ENCODE data around the gene AQP10.
A peak's percentile ranks its signal among the peaks of the same experiment; 100 is the strongest.
"Not testable (repeated sequence)": the region's sequence is repeated elsewhere in the genome, so short reads cannot be mapped to it uniquely, and the experiment has no call there.

Gene AQP10

GRCh38 chr1:154327466-154328317 lies 6.8 kb downstream of the AQP10 start:
- CTCF ChIA-PET, result interaction anchor here (0.6 to 6.6 kb wide), 11 partner anchors 8 to 922 kb away, joined by 3 to 89 read pairs (median 4); no protein-coding TSS in a partner anchor
- Mint-ChIP-seq H3K27me3 (peaks cover 20% of the 10 kb centered on the region), H3K9me3 (no peaks in the 10 kb centered on the region), H3K4me3 (peak overlapping the region; percentile 91), H3K27ac (peak overlapping the region; percentile 88), H3K4me1 (peaks cover 66% of the 10 kb centered on the region), H3K36me3 (peaks cover 34% of the 10 kb centered on the region)
- peak; percentile 61 for DNase-seq

- Mint-ChIP-seq H3K27ac (peak overlapping the region; percentile 90), H3K36me3 (peaks cover 40% of the 10 kb centered on the region)
Measured at GRCh38 chr1:154328318-154329151, 7.6 kb downstream of the AQP10 start.

GRCh38 chr1:154329152-154329521 lies 8.2 kb downstream of the AQP10 start:
- peaks cover 5% of the 10 kb centered on the region for H3K27me3 Mint-ChIP-seq
- H3K27ac Mint-ChIP-seq, result peak overlapping the region; percentile 90
- peaks cover 78% of the 10 kb centered on the region for H3K4me1 Mint-ChIP-seq
- CTCF ChIA-PET, result interaction anchor here (0.8 to 3.3 kb wide), 6 partner anchors 14 to 148 kb away, joined by 3 to 14 read pairs (median 6); no protein-coding TSS in a partner anchor
- peaks cover 46% of the 10 kb centered on the region for H3K36me3 Mint-ChIP-seq
- DNase-seq, result no peak
- H3K9me3 Mint-ChIP-seq, result no peaks in the 10 kb centered on the region
- peak overlapping the region; percentile 79 for H3K4me3 Mint-ChIP-seq

More at GRCh38 chr1:154328318-154329151, 7.6 kb downstream of the AQP10 start:
- Mint-ChIP-seq H3K27me3 (peaks cover 11% of the 10 kb centered on the region), H3K4me1 (peaks cover 72% of the 10 kb centered on the region), H3K9me3 (no peaks in the 10 kb centered on the region), H3K4me3 (peak overlapping the region; percentile 91)
- DNase-seq, result peak; percentile 94
- CTCF ChIA-PET, result interaction anchor here (0.6 to 6.6 kb wide), 10 partner anchors 7 to 921 kb away, joined by 3 to 89 read pairs (median 6); no protein-coding TSS in a partner anchor

GRCh38 chr1:154329551-154330131 lies 8.7 kb downstream of the AQP10 start:
- Mint-ChIP-seq H3K27ac (peak overlapping the region; percentile 90), H3K36me3 (peaks cover 49% of the 10 kb centered on the region), H3K4me3 (peak overlapping the region; percentile 79), H3K27me3 (peaks cover under 1% of the 10 kb centered on the region), H3K4me1 (peaks cover 79% of the 10 kb centered on the region), H3K9me3 (no peaks in the 10 kb centered on the region)
- peak; percentile 56 for DNase-seq
- CTCF ChIA-PET, result interaction anchor here (0.8 to 3.2 kb wide), 7 partner anchors 13 to 217 kb away, joined by 3 to 10 read pairs (median 4); no protein-coding TSS in a partner anchor

GRCh38 chr1:154330669-154331068 lies 9.8 kb downstream of the AQP10 start:
- Mint-ChIP-seq H3K36me3 (peaks cover 55% of the 10 kb centered on the region), H3K27ac (peak overlapping the region; percentile 90), H3K4me3 (peak overlapping the region; percentile 79), H3K27me3 (no peaks in the 10 kb centered on the region), H3K4me1 (peaks cover 89% of the 10 kb centered on the region), H3K9me3 (no peaks in the 10 kb centered on the region)
- DNase-seq, result no peak
- CTCF ChIA-PET, result interaction anchor here (1.4 to 6.7 kb wide), 3 partner anchors 18 to 132 kb away, joined by 3 to 125 read pairs (median 10); no protein-coding TSS in a partner anchor

- H3K4me1 Mint-ChIP-seq, result peaks cover 94% of the 10 kb centered on the region
Measured at GRCh38 chr1:154334079-154335024, 13.5 kb downstream of the AQP10 start.

GRCh38 chr1:154335025-154335714 lies 14.3 kb downstream of the AQP10 start:
- DNase-seq, result peak; percentile 95
- H3K4me1 Mint-ChIP-seq, result peaks cover 94% of the 10 kb centered on the region
- H3K9me3 Mint-ChIP-seq, result no peaks in the 10 kb centered on the region
- peak overlapping the region; percentile 58 for H3K4me3 Mint-ChIP-seq
- H3K27me3 Mint-ChIP-seq, result no peaks in the 10 kb centered on the region
- CTCF ChIA-PET, result interaction anchor here (0.6 to 6.7 kb wide), 37 partner anchors 10 to 358 kb away, joined by 3 to 125 read pairs (median 4); partner anchors contain the start of genes AQP10, ATP8B2, HAX1 and JTB
- peak overlapping the region; percentile 89 for H3K27ac Mint-ChIP-seq
- peaks cover 75% of the 10 kb centered on the region for H3K36me3 Mint-ChIP-seq

More at GRCh38 chr1:154334079-154335024, 13.5 kb downstream of the AQP10 start:
- Mint-ChIP-seq H3K27me3 (no peaks in the 10 kb centered on the region), H3K36me3 (peaks cover 74% of the 10 kb centered on the region), H3K9me3 (no peaks in the 10 kb centered on the region), H3K4me3 (no peak overlapping the region), H3K27ac (peak overlapping the region; percentile 89)
- CTCF ChIA-PET, result interaction anchor here (0.6 to 6.7 kb wide), 33 partner anchors 9 to 357 kb away, joined by 3 to 125 read pairs (median 4); partner anchors contain the start of genes AQP10, ATP8B2, HAX1 and JTB
- DNase-seq, result no peak

GRCh38 chr1:154337253-154337894 lies 16.5 kb downstream of the AQP10 start:
- Mint-ChIP-seq H3K4me1 (peaks cover 92% of the 10 kb centered on the region), H3K9me3 (no peaks in the 10 kb centered on the region), H3K36me3 (peaks cover 78% of the 10 kb centered on the region), H3K4me3 (peak overlapping the region; percentile 65), H3K27me3 (no peaks in the 10 kb centered on the region), H3K27ac (peak overlapping the region; percentile 88)
- DNase-seq, result no peak
- CTCF ChIA-PET, result interaction anchor here (0.7 to 6.7 kb wide), 5 partner anchors 11 to 138 kb away, joined by 4 to 125 read pairs (median 6); partner anchors contain the start of gene ATP8B2

- peaks cover 80% of the 10 kb centered on the region for H3K36me3 Mint-ChIP-seq
- H3K9me3 Mint-ChIP-seq, result no peaks in the 10 kb centered on the region
- no peaks in the 10 kb centered on the region for H3K27me3 Mint-ChIP-seq
- H3K27ac Mint-ChIP-seq, result no peak overlapping the region
- CTCF ChIA-PET, result no interaction called here
- H3K4me3 Mint-ChIP-seq, result no peak overlapping the region
- DNase-seq, result no peak
- peaks cover 94% of the 10 kb centered on the region for H3K4me1 Mint-ChIP-seq
Measured at GRCh38 chr1:154338875-154339274, 18.0 kb downstream of the AQP10 start.

- DNase-seq, CTCF ChIA-PET, H3K4me3 Mint-ChIP-seq, H3K9me3 Mint-ChIP-seq, H3K27me3 Mint-ChIP-seq: not testable (repeated sequence)
- Mint-ChIP-seq H3K27ac (peak overlapping the region; percentile 78), H3K36me3 (peaks cover 88% of the 10 kb centered on the region), H3K4me1 (peaks cover 92% of the 10 kb centered on the region)
Measured at GRCh38 chr1:154341366-154341765, 20.5 kb downstream of the AQP10 start.

- peak overlapping the region; percentile 71 for H3K4me3 Mint-ChIP-seq
- no peak for DNase-seq
- peak overlapping the region; percentile 86 for H3K27ac Mint-ChIP-seq
- peaks cover 92% of the 10 kb centered on the region for H3K36me3 Mint-ChIP-seq
- peaks cover 89% of the 10 kb centered on the region for H3K4me1 Mint-ChIP-seq
- no peaks in the 10 kb centered on the region for H3K9me3 Mint-ChIP-seq
- H3K27me3 Mint-ChIP-seq, result no peaks in the 10 kb centered on the region
- CTCF ChIA-PET, result interaction anchor here (0.8 to 2.6 kb wide), 3 partner anchors 12 to 17 kb away, joined by 3 to 11 read pairs (median 3); partner anchors contain the start of gene ATP8B2
Measured at GRCh38 chr1:154342132-154342531, 21.2 kb downstream of the AQP10 start.

Measured in activated naive CD4-positive, alpha-beta T cell treated with anti-CD3 and anti-CD28 coated beads, Interleukin-2, amount 10 ng/mL, durations not matched to agents 7 days and 5 days (primary cell).